WTC11 (cell line): ENCODE data around the gene FAM13C. TPM values are rescaled to one million over a fixed set of nuclear protein-coding genes. Genes with fewer than 3 reads are reported as not detected.

Experiments used
- ATAC-seq: fragments of 200-7000 bp; cut with Tn5 transposase; 2 replicates; pipeline ENCODE4 v1.10.0; 2021; ENCODE audit warnings: mild to moderate bottlenecking, moderate library complexity
- CTCF ChIA-PET: fragments of 300-600 bp; sonication (Branson Sonifier 250); formaldehyde crosslinking; loops from one replicate; lab custom pipeline; 2021; ENCODE audit warnings: antibody characterized with exemption; lab: Charles Lee
- POLR2A ChIA-PET: fragments of 350-600 bp; sonication (Branson Sonifier 250); formaldehyde crosslinking; loops from one replicate; lab custom pipeline; 2021; ENCODE audit warnings: antibody characterized with exemption; lab: Charles Lee
- DNase-seq: peaks from one replicate; pipeline ENCODE4 v3.0.0; 2021; ENCODE audit warnings: low spot score
- H3K27ac Mint-ChIP-seq: 2 replicates; pipeline ENCODE4 v1.8.0; 2021; ENCODE audit warnings: mixed read lengths
- H3K27me3 Mint-ChIP-seq: 2 replicates; pipeline ENCODE4 v1.8.0; 2021; ENCODE audit warnings: low read depth, mild to moderate bottlenecking, moderate library complexity, mixed read lengths
- H3K36me3 Mint-ChIP-seq: 2 replicates; pipeline ENCODE4 v1.8.0; 2021; ENCODE audit warnings: mixed read lengths
- H3K4me1 Mint-ChIP-seq: 2 replicates; pipeline ENCODE4 v1.8.0; 2022; ENCODE audit warnings: mixed read lengths
- H3K4me3 Mint-ChIP-seq: 2 replicates; pipeline ENCODE4 v1.8.0; 2021; ENCODE audit warnings: mild to moderate bottlenecking, moderate library complexity, mixed read lengths
- H3K9me3 Mint-ChIP-seq: 2 replicates; pipeline ENCODE4 v1.8.0; 2021; ENCODE audit warnings: mixed read lengths
- AR ChIP-seq: fragments of 250-450 bp; sonication (Bioruptor Pico); IDR thresholded peaks from 2 replicates; pipeline ENCODE4 v1.9.0; 2021; ENCODE audit warnings: mild to moderate bottlenecking
- ATF1 ChIP-seq: sonication (generic); formaldehyde crosslinking; IDR thresholded peaks from 2 replicates; pipeline ENCODE4 v1.8.1; 2023; ENCODE audit warnings: mild to moderate bottlenecking, moderate library complexity, missing genetic modification reagents
- ATF3 ChIP-seq: sonication (generic); formaldehyde crosslinking; conservative IDR thresholded peaks from 2 replicates; pipeline ENCODE4 v1.8.1; 2022; ENCODE audit warnings: mild to moderate bottlenecking, missing genetic modification reagents
- CREB1 ChIP-seq: sonication (generic); formaldehyde crosslinking; IDR thresholded peaks from 2 replicates; pipeline ENCODE4 v1.8.0; 2023; ENCODE audit warnings: mild to moderate bottlenecking, missing genetic modification reagents
- ESRRA ChIP-seq: sonication (generic); formaldehyde crosslinking; IDR thresholded peaks from 2 replicates; pipeline ENCODE4 v1.8.1; 2022; ENCODE audit warnings: mild to moderate bottlenecking, missing genetic modification reagents, borderline replicate concordance
- MAX ChIP-seq: sonication (generic); formaldehyde crosslinking; IDR thresholded peaks from 2 replicates; pipeline ENCODE4 v1.8.0; 2022; ENCODE audit warnings: mild to moderate bottlenecking, missing genetic modification reagents
- MLX ChIP-seq: sonication (generic); formaldehyde crosslinking; IDR thresholded peaks from 2 replicates; pipeline ENCODE4 v1.8.1; 2023; ENCODE audit warnings: mild to moderate bottlenecking, missing genetic modification reagents, moderate library complexity
- MXD4 ChIP-seq: fragments of 250-450 bp; sonication (Bioruptor Pico); IDR thresholded peaks from 2 replicates; pipeline ENCODE4 v1.8.0; 2021; ENCODE audit warnings: mild to moderate bottlenecking, moderate library complexity, borderline replicate concordance
- MYBL2 ChIP-seq: sonication (generic); formaldehyde crosslinking; IDR thresholded peaks from 2 replicates; pipeline ENCODE4 v1.8.1; 2023; ENCODE audit warnings: mild to moderate bottlenecking, moderate library complexity, missing genetic modification reagents
- USF1 ChIP-seq: sonication (generic); formaldehyde crosslinking; IDR thresholded peaks from 2 replicates; pipeline ENCODE4 v1.8.0; 2022; ENCODE audit warnings: mild to moderate bottlenecking, missing genetic modification reagents
- USF2 ChIP-seq: sonication (generic); formaldehyde crosslinking; IDR thresholded peaks from 2 replicates; pipeline ENCODE4 v1.8.1; 2023; ENCODE audit warnings: mild to moderate bottlenecking, missing genetic modification reagents, moderate library complexity
- ZBTB21 ChIP-seq: sonication (generic); formaldehyde crosslinking; IDR thresholded peaks from 2 replicates; pipeline ENCODE4 v1.8.1; 2023; ENCODE audit warnings: mild to moderate bottlenecking, missing genetic modification reagents, borderline replicate concordance
- ZNF121 ChIP-seq: sonication (generic); formaldehyde crosslinking; IDR thresholded peaks from 2 replicates; pipeline ENCODE4 v1.8.0; 2023; ENCODE audit warnings: missing genetic modification reagents
- total RNA-seq: library from RNA; stranded (reverse); gene quantifications from 3 replicates; pipeline ENCODE4 v1.2.3, GENCODE V29; 2021
- TF ChIP-seq, protein P1 (sequence below): fragments of 250-450 bp; sonication (Bioruptor Pico); IDR thresholded peaks from 2 replicates; pipeline ENCODE4 v2.1.2; 2022; ENCODE audit warnings: mild to moderate bottlenecking, moderate library complexity
- TF ChIP-seq, protein P2 (sequence below): sonication (generic); formaldehyde crosslinking; IDR thresholded peaks from 2 replicates; pipeline ENCODE4 v1.8.0; 2023; ENCODE audit warnings: mild to moderate bottlenecking, missing genetic modification reagents
- TF ChIP-seq, protein P3 (sequence below): sonication (generic); formaldehyde crosslinking; IDR thresholded peaks from 2 replicates; pipeline ENCODE4 v1.8.0; 2022; ENCODE audit warnings: missing genetic modification reagents
- TF ChIP-seq, protein P4 (sequence below): sonication (generic); formaldehyde crosslinking; IDR thresholded peaks from 2 replicates; pipeline ENCODE4 v1.8.0; 2022; ENCODE audit warnings: mild to moderate bottlenecking, missing genetic modification reagents

The FAM13C gene
- total RNA-seq, 1 experiment from 2014 or later, result 1.5 TPM

GRCh38 chr10:59257224-59257623, 105.1 kb downstream of the FAM13C start:
- POLR2A ChIA-PET, result no interaction called here
- no peaks in the 10 kb centered on the region for H3K27me3 Mint-ChIP-seq
- ATAC-seq (no peak), DNase-seq (no peak)
- no peaks in the 10 kb centered on the region for H3K9me3 Mint-ChIP-seq
- H3K36me3 Mint-ChIP-seq, result no peaks in the 10 kb centered on the region
- H3K4me1 Mint-ChIP-seq, result no peaks in the 10 kb centered on the region
- TF ChIP-seq USF2 (no peak), USF1 (CRISPR knock-in tag) (no peak), ZNF121 (CRISPR knock-in tag) (no peak), CREB1 (CRISPR knock-in tag) (no peak), AR (CRISPR knock-in tag) (no peak), ZBTB21 (CRISPR knock-in tag) (no peak), ATF3 (CRISPR knock-in tag) (no peak), MAX (CRISPR knock-in tag) (no peak), ATF1 (CRISPR knock-in tag) (no peak), MLX (no peak), MXD4 (CRISPR knock-in tag) (no peak), MYBL2 (CRISPR knock-in tag) (no peak), ESRRA (CRISPR knock-in tag) (no peak)
- TF ChIP-seq, protein P1, sequence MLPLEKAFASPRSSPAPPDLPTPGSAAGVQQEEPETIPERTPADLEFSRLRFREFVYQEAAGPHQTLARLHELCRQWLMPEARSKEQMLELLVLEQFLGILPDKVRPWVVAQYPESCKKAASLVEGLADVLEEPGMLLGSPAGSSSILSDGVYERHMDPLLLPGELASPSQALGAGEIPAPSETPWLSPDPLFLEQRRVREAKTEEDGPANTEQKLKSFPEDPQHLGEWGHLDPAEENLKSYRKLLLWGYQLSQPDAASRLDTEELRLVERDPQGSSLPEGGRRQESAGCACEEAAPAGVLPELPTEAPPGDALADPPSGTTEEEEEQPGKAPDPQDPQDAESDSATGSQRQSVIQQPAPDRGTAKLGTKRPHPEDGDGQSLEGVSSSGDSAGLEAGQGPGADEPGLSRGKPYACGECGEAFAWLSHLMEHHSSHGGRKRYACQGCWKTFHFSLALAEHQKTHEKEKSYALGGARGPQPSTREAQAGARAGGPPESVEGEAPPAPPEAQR (CRISPR knock-in tag), result no peak
- TF ChIP-seq, protein P2, sequence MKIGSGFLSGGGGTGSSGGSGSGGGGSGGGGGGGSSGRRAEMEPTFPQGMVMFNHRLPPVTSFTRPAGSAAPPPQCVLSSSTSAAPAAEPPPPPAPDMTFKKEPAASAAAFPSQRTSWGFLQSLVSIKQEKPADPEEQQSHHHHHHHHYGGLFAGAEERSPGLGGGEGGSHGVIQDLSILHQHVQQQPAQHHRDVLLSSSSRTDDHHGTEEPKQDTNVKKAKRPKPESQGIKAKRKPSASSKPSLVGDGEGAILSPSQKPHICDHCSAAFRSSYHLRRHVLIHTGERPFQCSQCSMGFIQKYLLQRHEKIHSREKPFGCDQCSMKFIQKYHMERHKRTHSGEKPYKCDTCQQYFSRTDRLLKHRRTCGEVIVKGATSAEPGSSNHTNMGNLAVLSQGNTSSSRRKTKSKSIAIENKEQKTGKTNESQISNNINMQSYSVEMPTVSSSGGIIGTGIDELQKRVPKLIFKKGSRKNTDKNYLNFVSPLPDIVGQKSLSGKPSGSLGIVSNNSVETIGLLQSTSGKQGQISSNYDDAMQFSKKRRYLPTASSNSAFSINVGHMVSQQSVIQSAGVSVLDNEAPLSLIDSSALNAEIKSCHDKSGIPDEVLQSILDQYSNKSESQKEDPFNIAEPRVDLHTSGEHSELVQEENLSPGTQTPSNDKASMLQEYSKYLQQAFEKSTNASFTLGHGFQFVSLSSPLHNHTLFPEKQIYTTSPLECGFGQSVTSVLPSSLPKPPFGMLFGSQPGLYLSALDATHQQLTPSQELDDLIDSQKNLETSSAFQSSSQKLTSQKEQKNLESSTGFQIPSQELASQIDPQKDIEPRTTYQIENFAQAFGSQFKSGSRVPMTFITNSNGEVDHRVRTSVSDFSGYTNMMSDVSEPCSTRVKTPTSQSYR, result no peak
- TF ChIP-seq, protein P3, sequence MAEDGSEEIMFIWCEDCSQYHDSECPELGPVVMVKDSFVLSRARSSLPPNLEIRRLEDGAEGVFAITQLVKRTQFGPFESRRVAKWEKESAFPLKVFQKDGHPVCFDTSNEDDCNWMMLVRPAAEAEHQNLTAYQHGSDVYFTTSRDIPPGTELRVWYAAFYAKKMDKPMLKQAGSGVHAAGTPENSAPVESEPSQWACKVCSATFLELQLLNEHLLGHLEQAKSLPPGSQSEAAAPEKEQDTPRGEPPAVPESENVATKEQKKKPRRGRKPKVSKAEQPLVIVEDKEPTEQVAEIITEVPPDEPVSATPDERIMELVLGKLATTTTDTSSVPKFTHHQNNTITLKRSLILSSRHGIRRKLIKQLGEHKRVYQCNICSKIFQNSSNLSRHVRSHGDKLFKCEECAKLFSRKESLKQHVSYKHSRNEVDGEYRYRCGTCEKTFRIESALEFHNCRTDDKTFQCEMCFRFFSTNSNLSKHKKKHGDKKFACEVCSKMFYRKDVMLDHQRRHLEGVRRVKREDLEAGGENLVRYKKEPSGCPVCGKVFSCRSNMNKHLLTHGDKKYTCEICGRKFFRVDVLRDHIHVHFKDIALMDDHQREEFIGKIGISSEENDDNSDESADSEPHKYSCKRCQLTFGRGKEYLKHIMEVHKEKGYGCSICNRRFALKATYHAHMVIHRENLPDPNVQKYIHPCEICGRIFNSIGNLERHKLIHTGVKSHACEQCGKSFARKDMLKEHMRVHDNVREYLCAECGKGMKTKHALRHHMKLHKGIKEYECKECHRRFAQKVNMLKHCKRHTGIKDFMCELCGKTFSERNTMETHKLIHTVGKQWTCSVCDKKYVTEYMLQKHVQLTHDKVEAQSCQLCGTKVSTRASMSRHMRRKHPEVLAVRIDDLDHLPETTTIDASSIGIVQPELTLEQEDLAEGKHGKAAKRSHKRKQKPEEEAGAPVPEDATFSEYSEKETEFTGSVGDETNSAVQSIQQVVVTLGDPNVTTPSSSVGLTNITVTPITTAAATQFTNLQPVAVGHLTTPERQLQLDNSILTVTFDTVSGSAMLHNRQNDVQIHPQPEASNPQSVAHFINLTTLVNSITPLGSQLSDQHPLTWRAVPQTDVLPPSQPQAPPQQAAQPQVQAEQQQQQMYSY (CRISPR knock-in tag), result no peak
- TF ChIP-seq, protein P4, sequence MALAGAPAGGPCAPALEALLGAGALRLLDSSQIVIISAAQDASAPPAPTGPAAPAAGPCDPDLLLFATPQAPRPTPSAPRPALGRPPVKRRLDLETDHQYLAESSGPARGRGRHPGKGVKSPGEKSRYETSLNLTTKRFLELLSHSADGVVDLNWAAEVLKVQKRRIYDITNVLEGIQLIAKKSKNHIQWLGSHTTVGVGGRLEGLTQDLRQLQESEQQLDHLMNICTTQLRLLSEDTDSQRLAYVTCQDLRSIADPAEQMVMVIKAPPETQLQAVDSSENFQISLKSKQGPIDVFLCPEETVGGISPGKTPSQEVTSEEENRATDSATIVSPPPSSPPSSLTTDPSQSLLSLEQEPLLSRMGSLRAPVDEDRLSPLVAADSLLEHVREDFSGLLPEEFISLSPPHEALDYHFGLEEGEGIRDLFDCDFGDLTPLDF (CRISPR knock-in tag), result no peak
- CTCF ChIA-PET, result no interaction called here
- H3K4me3 Mint-ChIP-seq, result no peak overlapping the region
- no peak overlapping the region for H3K27ac Mint-ChIP-seq
